Fibroblast of villous mesenchyme (primary cell): Measurements from ENCODE around the gene FSTL4. TPM values are rescaled to one million over a fixed set of nuclear protein-coding genes. Genes with fewer than 3 reads are reported as not detected.

ENCODE experiments used
- DNase-seq: peaks from one replicate; pipeline ENCODE4 v3.0.0-alpha.2; 2010; ENCODE audit warnings: low read depth
- H3K4me3 ChIP-seq: 2 replicates; pipeline ENCODE4 v1.5.1; 2011; ENCODE audit warnings: low read depth, mild to moderate bottlenecking, low read length
- total RNA-seq: library from RNA; depleted of rRNA; stranded (reverse); fragments of >200 nt; gene quantifications from 2 replicates; pipeline ENCODE4 v1.2.3, GENCODE V29; 2012
- TF ChIP-seq, protein P1 (sequence below): IDR thresholded peaks from 2 replicates; pipeline ENCODE4 v1.5.1; 2012; ENCODE audit warnings: low read depth, mild to moderate bottlenecking, low read length; ENCODE audit not compliant: insufficient read depth

The FSTL4 gene
- total RNA-seq, 1 donor, result not detected

DNA sequence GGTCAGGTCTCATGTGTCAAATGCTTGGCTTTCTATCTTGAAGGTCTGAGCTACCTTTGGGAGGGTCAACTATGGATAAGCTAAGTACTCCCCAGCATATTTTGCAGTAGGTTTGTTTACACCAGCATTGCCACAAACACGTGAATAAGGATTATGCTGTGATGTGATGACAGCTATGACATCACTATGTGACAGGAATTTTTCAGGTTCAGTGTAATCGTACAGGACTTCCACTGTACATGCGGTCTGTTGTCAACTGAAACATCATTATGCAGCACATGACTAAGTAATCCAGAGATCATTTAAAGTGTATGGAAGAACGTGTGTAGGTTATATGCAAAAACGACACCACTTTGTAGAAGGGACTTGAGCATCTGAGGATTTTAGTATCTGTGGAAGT is 104.0 kb downstream of the FSTL4 start:
- TF ChIP-seq, protein P1, sequence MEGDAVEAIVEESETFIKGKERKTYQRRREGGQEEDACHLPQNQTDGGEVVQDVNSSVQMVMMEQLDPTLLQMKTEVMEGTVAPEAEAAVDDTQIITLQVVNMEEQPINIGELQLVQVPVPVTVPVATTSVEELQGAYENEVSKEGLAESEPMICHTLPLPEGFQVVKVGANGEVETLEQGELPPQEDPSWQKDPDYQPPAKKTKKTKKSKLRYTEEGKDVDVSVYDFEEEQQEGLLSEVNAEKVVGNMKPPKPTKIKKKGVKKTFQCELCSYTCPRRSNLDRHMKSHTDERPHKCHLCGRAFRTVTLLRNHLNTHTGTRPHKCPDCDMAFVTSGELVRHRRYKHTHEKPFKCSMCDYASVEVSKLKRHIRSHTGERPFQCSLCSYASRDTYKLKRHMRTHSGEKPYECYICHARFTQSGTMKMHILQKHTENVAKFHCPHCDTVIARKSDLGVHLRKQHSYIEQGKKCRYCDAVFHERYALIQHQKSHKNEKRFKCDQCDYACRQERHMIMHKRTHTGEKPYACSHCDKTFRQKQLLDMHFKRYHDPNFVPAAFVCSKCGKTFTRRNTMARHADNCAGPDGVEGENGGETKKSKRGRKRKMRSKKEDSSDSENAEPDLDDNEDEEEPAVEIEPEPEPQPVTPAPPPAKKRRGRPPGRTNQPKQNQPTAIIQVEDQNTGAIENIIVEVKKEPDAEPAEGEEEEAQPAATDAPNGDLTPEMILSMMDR, result no peak
- no peak overlapping the region for H3K4me3 ChIP-seq
- DNase-seq, result no peak

DNA sequence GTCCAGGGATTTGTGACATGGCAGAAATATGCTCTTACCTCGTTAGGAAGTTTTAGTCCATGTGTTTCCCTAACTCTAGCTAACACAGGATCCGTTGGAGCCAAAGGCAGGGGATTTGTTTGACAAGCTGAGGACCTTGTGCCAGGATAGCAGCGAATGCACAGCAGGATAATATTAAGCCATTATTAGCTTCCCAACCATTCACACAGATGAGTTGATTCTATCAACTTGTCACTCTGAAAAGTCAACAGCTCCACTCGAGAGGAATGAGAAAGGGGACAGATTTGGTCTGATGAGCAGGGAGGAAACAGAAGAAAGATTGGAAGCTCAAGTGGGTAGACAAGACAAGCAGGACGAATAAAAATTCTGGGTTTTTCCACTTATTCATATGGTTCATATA is 106.2 kb downstream of the FSTL4 start:
- H3K4me3 ChIP-seq, result no peak overlapping the region
- no peak for DNase-seq
- TF ChIP-seq, protein P1, result no peak

DNA sequence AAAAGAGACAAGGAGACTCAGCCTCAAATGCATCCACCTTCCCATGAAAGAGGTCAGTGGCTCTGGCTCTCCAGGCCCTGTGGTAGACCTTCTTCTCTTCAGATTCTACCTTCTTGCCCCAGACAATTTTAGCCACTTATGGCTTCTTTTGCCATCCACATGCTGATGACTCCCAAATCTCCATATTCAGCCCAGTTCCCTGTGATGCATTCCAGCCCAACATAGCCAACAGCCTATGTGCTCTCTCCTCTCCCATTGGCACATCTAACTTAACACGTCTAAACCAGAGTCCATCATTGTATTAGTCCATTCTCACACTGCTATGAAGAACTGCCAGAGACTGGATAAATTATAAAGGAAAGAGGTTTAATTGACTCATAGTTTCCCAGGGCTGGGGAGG is 108.8 kb downstream of the FSTL4 start:
- DNase-seq, result no peak
- no peak overlapping the region for H3K4me3 ChIP-seq
- TF ChIP-seq, protein P1, result no peak

DNA sequence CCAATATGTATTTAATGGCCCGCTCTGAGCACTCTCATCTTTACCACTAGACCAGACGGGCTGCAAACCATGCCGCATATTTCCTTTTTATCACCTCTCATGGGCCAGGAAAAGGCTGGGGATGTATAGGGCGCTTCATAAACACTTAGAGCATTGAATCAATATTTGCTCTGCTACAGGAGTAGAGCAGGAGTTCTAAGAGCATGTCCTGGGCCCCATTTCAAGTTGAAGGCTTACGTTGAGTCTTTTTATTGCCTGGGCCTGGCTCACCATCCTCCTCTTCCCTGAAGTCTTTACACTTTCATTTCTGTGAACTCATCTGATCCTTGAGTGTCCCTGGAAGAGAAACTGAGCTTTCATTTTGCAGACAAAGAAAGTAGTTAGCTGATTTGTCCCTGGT is 112.4 kb downstream of the FSTL4 start:
- TF ChIP-seq, protein P1, result no peak
- no peak for DNase-seq
- H3K4me3 ChIP-seq, result no peak overlapping the region

DNA sequence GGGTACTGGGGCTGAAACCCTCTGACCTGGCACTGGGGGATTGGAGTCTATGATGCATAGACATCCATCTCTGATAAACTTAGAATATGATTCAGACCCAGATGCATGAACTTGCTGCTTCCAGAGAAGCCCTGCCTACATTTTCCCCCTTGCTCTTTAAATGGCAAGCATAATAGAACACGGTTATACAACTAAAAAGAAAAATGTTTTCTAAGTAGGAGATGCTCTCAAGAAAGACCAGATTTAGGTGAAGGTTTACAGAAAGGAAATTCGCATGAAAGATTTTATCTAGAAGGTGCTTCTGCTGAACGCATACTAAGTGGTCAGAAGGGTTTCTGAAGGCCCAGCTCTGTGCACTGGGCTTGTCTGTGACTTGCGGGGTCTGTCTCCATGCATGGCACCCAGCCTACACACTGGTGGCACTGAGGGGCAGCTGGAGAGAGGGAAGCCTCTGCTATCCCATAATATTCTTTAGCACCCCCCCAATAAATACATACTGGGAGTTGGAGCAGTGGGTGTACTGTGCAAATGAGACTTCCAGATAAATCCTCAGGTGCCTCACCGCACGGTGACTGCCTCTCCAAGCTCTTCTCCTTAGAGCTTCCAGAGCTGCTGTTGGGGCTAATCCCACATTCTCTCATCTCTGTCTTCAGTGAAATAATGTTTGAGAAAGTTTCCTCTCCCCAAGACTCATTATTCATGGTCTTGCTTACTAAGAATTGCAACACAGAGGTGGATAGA is 114.6 kb downstream of the FSTL4 start:
- TF ChIP-seq, protein P1, result no peak
- no peak for DNase-seq

DNA sequence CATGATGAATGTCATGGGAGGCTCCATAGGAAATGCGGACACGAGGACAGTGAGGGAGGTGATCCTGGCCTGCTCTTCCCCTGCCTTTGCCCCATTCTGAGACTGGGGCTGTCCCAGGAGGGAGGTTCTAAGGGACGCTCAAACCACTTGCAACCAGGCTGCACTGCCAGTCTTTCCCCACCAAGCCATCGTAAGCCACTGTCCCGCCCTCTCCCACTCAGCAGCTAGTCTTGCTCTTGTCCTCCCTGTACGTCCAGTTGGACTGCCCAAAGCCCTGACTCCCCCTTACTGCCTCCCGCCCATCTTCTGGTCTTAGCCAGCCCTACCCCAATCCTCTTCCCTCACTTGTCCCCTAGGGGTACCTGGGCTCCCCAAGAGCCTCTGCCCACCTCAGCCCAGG is 115.7 kb downstream of the FSTL4 start:
- TF ChIP-seq, protein P1, result no peak
- DNase-seq, result no peak

More for the DNA sequence above, 114.6 kb downstream of the FSTL4 start:
- no peak overlapping the region for H3K4me3 ChIP-seq

DNA sequence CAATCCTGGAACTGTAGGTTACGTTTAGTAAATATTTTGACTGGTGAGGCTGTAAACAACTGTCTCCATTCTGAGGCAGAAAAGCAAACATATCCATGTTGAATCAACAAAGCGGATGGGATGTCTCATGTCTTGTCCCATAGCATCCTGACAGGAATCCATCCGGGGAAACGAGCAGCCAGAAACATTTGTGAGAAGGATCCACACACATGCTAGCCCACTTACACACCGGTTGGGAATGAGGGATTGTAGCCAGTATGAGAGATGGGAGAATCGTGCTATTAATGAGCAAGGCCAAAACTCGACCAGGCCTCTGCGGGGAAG is 117.5 kb downstream of the FSTL4 start:
- no peak overlapping the region for H3K4me3 ChIP-seq
- TF ChIP-seq, protein P1, result no peak
- DNase-seq, result no peak

More for the DNA sequence above, 115.7 kb downstream of the FSTL4 start:
- H3K4me3 ChIP-seq, result no peak overlapping the region
